Umbilical cord (tissue), 2 donors: ENCODE data around the gene CTBP2. TPM values are rescaled to one million over a fixed set of nuclear protein-coding genes. Genes with fewer than 3 reads are reported as not detected.

ENCODE experiments used
- DNase-seq: peaks from one replicate; pipeline ENCODE4 v3.0.0-alpha.2; 2015; ENCODE audit warnings: low spot score
- total RNA-seq: library from RNA; depleted of rRNA; stranded (reverse); fragments of >200 nt; gene quantifications from one replicate; pipeline ENCODE4 v1.2.3, GENCODE V29; 2014; ENCODE audit warnings: low replicate concordance; ENCODE audit not compliant: insufficient read depth

Gene CTBP2
- total RNA-seq, 1 donor from 2014 or later, result 27.7 TPM

DNA sequence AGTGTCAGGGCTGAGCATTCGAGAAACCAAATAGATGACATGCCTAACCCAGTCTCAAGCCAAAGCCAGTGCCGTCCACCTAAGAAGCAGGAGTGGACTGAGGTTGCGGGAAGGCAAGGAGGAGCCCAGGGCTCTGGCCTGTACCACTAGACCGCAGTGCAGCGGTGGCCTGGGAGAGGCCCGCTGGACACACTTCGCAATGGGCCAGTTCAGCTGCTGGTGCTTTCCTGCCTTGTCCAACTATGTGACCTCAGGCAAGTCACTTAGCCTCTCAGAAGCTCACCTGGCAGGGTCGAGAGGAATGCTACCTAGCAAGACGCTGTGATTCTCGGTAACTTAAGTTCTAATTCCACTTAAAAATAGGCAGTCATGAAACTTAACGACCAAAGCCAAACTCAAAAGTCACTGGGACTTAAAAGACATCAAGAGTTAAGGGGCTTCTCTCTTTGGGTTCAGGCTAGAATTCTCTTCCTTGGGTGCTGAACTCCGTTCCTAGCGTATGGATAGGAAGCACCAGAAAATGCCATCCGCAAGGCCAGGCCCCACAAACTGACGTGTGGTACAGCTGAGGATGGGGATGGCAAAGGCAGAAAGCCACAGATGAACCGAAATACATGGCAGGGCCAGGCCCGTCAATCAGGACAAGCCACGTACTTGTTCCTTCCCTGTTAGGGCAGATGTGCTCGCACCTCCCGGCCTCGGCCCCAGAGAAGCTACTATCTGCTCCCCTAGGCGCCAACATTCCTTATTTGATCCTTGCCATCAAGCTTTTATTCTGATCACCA is 34.2 kb downstream of the CTBP2 start:
- no peak for DNase-seq

- no peak for DNase-seq
Measured at GRCh38 chr10:125124907-125125306, 35.5 kb downstream of the CTBP2 start.

DNA sequence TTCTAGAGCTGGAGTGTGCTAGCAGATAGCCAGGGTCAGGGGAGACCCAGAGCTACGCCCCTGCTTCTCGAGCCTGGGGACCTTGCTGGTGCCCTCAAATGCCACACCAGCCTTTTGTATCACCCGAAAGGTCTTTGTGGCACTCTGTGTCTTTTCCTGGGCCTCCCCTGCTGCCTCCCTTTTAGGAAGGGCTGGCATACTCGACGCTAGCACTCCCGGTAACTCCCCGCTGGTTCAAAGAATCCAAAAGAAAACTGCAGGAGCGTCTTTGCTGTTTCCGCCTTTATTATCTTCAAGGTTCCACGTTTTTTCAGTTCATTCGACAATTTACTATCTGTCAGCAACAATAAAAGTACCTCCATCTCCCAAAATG is 36.3 kb downstream of the CTBP2 start:
- DNase-seq, result no peak

- peak; percentile 47 for DNase-seq
Measured at GRCh38 chr10:125123476-125124114, 36.8 kb downstream of the CTBP2 start.

DNA sequence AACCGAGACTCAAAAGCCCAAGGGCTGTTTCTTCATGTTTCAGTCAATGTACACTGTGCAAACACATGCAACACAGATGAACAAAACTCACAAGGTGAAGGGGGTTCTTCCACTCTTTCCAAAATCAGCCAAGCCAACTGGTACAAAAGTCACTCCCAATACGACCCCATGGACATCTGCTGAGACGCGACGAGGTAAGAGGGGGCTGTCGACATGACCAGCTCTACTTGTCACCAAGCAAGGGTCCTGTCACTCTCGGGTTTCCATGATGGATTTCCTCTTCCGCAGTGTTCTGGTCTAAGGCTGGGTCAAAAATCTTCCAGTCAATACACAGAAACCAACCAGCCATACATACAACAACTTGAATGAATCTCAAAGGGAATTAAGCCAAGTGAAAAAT is 37.8 kb downstream of the CTBP2 start:
- DNase-seq, result no peak

DNA sequence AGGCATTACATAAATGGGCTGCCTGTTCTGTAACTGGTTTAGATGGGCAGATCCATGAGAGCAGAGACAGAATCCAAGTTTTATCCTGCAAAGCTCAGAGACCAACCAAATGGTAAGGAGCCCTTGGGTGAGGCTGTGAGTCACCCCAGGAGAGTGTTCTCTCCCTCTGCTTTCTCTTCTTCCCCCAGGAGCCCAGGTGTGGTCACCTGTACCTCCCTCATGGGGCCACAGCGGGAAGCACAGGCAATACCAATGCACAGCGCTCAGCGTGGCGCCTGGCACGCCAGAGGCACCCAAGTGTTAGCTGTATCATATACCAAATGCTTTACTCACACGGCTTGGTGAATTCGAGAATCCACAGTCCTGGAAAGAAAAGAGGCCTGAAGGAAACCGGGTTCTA is 39.4 kb downstream of the CTBP2 start:
- no peak for DNase-seq

GRCh38 chr10:125120053-125120710 is 40.2 kb downstream of the CTBP2 start:
- DNase-seq, result no peak

GRCh38 chr10:125118701-125119100 is 41.7 kb downstream of the CTBP2 start:
- DNase-seq, result no peak

DNA sequence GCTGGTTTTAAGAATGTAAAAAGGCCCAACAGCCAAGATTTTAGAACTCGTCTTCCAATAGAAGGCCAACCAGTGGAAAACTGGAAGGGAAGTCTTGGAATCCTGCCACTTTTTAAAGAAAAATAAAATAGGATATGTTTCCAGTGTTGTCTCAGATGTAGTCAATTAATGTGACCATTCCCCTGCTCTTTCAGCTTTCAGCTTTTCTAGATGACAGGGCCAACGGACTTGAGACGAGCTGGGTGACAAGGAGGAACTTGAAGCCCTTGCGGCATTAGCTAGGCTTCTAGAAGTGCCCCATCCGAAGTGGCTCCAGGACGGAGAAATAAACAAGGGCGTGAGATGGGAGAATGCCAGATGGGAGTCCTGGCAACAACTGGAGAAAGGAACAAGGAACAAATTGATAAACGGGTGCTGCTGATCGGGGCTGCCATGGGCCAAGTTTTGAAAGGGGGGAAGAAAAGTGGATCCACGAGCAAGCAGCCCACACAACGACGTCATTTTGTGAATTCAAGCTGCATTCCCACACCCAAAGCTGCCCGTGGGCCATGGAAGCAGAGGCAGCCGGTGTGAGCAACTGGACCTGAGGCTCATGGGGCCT is 42.3 kb downstream of the CTBP2 start:
- DNase-seq, result peak; percentile 42

GRCh38 chr10:125116652-125117310 is 43.6 kb downstream of the CTBP2 start:
- DNase-seq, result no peak

DNA sequence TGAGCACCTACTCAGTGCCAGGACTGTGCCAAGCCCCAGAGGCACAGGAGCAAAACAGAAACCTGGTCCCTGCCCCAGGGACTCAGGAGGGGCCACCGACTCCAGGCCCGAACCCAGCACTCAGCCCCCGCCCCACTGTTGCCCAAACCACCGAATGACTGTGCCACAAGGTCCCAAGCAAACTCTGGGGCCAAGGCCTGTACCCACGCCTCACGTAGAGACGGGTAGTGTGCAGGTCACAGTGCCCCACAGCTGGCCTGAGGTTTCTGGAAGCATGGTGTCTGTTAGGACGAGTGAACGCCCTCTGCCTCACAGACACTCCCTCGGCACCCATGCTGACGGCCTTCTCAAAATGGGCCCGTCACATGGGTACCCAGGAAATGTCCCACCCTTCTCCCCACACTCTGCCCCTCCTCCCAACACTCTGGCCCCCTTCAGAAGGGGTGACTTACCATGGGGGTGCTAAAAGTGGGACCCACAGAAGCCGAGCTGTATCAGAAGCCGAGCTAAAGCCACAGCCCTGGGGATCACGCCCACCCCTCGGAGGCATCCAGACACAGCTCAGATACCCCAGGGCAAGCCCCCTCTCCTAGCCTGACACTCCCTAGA is 44.2 kb downstream of the CTBP2 start:
- no peak for DNase-seq

DNA sequence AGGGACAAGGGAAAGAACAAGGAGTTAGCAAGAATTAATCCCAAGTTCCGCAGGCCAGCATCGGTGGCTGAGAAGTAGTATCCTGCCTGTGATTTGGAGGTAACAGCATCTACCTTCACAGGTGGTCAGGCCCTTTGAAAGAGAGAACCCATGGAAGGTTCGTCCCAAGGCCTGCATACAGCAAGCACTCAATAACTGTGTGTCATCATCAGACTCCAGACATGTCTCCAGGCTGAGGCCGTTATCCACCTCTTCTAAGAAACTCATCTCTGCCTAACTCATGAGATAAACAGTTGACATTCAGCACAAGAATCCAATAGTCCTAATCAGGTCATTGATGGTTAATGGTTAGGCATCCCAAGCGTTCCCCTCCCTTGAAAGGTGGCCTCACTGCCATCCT is 45.0 kb downstream of the CTBP2 start:
- DNase-seq, result no peak

GRCh38 chr10:125114761-125115391 is 45.5 kb downstream of the CTBP2 start:
- DNase-seq, result peak; percentile 33

GRCh38 chr10:125113691-125114371 is 46.5 kb downstream of the CTBP2 start:
- DNase-seq, result peak; percentile 90

- DNase-seq, result no peak
Measured at GRCh38 chr10:125112697-125113494, 47.5 kb downstream of the CTBP2 start.

GRCh38 chr10:125111118-125111727 is 49.1 kb downstream of the CTBP2 start:
- DNase-seq, result no peak

DNA sequence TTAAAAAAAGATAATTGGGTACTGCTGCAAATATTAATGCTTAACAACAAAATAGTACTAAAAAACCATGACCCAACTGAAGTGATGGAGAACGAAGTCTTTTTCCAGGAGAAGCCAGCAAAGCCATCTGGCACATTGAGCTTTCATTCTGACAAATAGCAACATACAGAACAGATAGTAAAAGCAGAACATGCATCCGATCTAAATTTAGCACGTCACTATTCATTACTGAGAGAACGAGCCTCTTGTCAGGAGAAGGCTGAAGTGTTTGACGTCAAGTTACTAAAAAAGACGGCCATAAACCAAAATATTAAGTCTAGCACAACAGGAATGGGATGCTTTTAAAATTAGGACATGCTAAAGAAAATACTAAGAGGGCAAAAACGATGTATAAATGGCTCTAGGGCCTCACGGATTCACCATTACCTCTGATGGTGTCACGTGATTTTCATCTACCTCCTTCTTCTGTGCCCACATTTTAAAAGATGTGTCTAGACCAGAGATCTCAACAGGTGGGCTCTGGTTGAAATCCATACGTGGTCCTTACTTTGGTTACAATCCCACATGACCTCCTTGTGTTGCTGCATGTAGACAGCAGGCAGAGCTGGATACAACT is 52.3 kb downstream of the CTBP2 start:
- DNase-seq, result no peak

- DNase-seq, result no peak
Measured at GRCh38 chr10:125107166-125107949, 53.0 kb downstream of the CTBP2 start.
